Hematopoietic multipotent progenitor cell treated with erythropoietin and hydrocortisone succinate and interleukin-3 and kit ligand, for 15 days (in vitro differentiated cells): ENCODE measurements around the gene DPRX.
"Not testable (repeated sequence)": the region's sequence is repeated elsewhere in the genome, so short reads cannot be mapped to it uniquely, and the experiment has no call there.

Experiments
- DNase-seq: peaks from one replicate; pipeline ENCODE4 v3.0.0-alpha.2; 2015; ENCODE audit warnings: low spot score

The DPRX gene

DNA sequence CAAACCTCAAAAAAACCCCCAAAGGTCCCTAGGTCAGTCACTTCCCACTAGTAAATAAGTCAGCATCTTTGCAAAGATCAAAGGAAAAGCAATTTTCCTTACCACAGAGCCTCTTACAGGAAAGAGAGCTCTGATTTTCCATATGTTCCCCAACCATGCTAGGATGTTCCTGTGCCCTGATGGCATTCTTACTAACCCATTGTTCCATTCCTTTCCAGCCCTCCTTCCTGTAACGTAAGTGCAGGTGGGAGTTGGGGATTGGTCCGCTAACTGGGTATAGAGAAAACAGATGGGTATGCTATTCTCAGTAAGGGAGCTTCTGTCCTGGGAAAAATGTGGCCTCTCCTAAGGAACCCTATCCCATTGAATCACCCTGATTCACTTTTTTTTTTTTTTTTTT lies 14.3 kb downstream of the DPRX start:
- DNase-seq: no peak

- DNase-seq: no peak
Measured at GRCh38 chr19:53647350-53647749, 15.6 kb downstream of the DPRX start.

DNA sequence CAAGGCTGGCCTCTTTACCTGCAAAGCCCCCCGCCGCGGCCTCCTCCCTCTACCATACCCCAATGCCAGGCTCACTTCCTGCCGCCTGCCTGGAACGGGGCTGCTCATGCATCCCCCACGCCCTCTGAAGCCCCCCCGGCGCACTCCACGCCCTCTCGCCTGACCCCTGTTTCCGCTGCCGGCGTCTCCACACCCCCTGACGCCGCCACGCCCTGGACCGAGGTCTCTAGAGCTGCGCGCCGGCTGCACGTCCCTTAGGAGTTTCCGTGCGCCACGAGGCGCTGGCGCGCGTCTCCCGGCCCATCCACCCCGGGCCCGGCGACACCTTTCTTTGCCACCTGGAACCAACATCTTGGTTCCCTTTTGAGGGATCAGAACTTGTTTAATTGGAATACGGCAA lies 16.0 kb downstream of the DPRX start:
- no peak for DNase-seq

DNA sequence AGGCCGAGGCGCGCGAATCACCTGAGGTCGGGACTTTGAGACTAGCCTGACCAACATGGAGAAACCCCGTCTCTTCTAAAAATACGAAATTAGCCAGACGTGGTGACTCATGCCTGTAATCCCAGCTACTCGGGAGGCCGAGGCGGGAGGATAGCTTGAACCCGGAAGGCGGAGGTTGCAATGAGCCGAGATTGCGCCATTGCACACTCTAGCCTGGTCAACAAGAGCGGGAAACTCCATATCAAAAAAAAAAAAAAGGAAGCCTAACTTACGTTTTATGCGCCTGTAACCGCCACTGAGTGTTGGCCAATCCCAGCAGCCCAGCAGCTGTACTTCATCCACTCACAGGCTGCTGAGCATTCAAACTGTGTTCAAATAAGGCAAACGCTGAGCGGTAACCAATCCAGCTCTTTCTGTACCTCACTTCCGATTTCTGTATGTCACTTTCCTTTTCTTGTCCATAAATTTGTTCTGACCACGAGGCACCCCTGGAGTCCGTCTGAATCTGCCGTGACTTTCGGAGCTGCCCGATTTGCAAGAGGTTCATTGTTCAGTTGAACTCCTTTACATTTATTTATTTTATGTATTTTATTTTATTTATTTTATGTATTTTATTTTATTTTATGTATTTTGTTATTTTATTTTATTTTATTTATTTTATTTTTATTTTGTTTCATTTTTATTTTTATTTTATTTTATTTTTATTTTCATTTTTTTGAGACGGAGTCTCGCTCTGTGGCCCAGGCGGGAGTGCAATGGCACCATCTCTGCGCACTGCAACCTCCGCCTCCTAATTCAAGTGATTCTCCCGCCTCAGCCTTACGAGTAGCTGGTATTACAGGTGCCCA lies 18.2 kb downstream of the DPRX start:
- DNase-seq: no peak

GRCh38 chr19:53652476-53652875 lies 20.7 kb downstream of the DPRX start:
- no peak for DNase-seq

DNA sequence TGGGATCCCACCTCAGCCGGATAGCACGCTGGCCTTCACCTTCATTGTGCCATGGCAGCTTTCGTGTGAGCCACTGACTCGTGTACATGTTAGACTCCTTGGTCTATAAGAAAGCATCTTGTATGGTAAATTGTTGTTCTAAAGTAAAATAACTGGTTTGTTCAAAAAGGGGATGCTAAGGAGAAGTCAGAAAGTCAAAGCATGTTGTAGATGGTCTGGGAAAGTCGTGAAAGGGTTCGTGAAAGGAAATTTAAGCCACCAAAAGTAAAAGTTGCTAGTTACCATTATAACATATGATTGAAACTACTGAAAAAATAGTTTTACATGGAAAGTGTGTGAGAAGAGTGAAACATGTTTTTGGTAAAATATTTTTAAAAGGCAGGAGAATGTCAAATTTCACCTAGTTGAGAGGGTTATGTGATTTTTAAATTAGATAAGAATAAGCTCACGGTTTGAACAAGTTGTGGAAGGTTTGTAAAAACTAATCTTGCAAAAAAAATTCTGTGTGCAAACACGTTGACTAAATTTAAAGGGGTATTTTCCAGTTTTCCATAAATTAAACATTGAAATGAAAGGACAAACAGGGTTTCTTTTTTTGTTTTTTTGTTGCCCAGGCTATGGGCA lies 23.4 kb downstream of the DPRX start:
- DNase-seq: no peak

- DNase-seq: no peak
Measured at GRCh38 chr19:53657330-53657729, 25.5 kb downstream of the DPRX start.

DNA sequence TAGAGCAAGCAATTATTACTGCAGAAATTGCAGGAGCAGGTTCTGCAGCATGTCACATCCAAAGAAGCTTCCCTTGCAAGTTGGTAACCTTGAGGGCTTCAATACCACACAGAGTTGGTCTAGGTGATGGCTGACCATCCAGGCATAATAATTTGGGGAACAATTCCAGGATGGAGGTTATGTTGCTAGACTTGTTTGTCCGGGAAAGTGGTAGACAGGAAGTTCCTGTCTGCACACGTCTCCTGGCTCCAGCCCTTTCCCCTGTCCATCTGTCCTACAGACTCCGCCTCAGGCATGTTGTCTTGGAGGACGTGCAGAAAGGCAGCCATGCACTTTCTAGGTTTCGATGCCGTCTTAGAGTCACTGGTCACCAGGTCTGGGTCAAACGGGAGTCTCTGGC lies 26.0 kb downstream of the DPRX start:
- DNase-seq: no peak

- DNase-seq: no peak
Measured at GRCh38 chr19:53659292-53659691, 27.5 kb downstream of the DPRX start.

DNA sequence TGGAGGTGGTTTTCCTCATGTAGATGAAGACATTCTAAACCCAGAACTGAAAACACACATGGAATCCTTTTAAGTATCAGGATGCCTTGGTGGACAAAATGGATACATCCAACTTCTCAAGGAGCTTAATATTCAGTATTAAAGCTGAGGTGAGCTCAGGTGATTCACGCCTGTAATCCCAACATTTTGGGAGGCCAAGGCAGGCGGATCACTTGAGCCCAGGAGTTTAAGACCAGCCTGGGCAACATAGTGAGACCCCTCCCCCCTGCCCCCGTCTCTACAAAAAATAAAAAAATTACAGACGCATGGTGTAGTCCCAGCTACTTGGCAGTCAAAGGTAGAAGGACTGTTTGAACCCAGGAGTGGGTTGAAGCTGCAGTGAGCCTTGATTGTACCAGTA lies 28.8 kb downstream of the DPRX start:
- DNase-seq: no peak

DNA sequence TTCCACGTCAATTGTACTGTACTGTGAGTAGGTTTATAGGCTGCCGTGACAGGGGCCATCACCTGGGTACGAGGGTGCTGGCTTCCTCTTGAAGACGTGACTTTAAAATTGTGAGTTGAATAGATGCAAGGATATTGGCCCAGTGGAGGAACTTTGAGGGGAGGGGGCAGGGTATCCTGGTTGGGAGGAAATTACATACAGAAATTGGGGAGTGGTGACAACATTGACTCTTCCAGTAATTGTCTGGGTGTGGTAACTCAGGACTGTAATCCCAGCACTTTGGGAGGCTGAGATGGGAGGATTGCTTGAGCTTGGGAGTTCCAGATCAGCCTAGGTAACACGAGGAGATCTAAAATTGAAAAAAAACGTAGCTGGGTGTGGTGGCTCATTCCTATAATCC lies 30.4 kb downstream of the DPRX start:
- no peak for DNase-seq

GRCh38 chr19:53664152-53664551 lies 32.4 kb downstream of the DPRX start:
- no peak for DNase-seq

DNA sequence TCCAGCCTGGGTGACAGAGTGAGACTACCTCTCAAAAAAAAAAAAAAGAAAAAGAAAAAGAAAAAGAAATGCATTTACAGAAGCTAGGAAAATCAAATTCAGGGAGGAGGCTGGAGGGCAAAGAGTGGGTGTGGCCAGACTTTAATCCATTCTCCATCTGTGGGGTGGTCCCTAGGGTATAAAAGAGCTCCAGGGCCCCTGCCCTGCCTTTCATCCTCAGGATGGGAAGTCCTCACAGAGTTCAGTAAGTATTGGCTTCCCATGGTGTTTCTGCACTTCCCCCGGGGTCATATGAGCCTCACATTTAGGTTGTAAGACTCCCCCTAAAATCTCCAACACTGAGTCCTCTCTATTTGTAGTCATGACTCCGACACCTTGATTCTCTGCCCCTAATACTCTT lies 33.0 kb downstream of the DPRX start:
- no peak for DNase-seq

DNA sequence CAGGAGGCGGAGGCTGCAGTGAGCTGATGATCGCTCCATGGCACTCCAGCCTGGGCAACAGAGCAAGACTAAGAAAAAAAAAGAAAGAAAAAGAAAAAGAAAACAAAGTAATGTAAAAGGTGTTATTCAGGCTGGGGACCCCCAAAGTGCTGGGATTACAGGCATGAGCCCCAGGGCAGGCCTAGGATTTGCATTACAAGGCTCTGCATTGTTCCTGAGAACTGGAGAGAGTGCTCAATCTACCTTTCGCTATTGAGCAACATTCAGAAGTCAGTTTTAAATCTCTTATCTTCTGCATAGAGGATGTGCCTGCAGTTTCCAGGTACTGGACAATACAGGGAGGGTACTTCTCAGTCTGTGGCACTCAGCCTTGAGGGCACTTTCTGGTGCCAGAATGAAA lies 34.5 kb downstream of the DPRX start:
- DNase-seq: not testable (repeated sequence)

GRCh38 chr19:53668804-53669203 lies 37.0 kb downstream of the DPRX start:
- DNase-seq: not testable (repeated sequence)

DNA sequence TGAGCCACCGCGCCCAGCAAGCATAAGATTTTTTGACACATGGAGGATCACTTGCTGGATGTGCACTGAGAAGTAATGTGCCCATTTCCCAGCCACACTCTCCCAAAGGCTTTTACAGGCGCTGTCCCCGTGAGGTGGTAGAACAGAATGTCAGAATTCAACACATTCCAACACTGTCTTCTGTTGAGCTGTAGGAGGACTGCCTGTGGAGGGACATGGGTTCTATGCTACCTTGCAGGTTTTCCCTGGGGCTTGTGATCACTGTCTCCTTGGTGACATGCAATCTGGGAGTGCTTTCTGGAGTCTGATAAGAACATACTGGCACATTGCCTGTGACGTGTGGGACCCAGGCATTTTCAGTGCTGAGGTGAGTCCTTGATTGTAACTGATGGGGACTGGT lies 38.5 kb downstream of the DPRX start:
- DNase-seq: no peak

GRCh38 chr19:53671663-53672062 lies 39.9 kb downstream of the DPRX start:
- no peak for DNase-seq
